WERI-Rb-1 (cell line): Measurements from ENCODE around the gene MCOLN1.

Experiments used
- DNase-seq: peaks from one replicate; pipeline ENCODE4 v3.0.0-alpha.2; 2020
- H3K27ac ChIP-seq: fragments of 250-450 bp; sonication (Bioruptor Pico); 2 replicates; pipeline ENCODE4 v1.5.1; 2020; ENCODE audit warnings: mild to moderate bottlenecking, moderate library complexity
- H3K27me3 ChIP-seq: fragments of 250-450 bp; sonication (Bioruptor Pico); 2 replicates; pipeline ENCODE4 v1.5.1; 2021; ENCODE audit warnings: mild to moderate bottlenecking, low read depth, moderate library complexity; ENCODE audit not compliant: insufficient read depth, severe bottlenecking
- H3K36me3 ChIP-seq: fragments of 250-450 bp; sonication (Bioruptor Pico); 2 replicates; pipeline ENCODE4 v1.5.1; 2020; ENCODE audit warnings: mild to moderate bottlenecking, moderate library complexity
- H3K4me3 ChIP-seq: 2 replicates; pipeline ENCODE4 v1.5.1; 2011; ENCODE audit warnings: low read depth, mild to moderate bottlenecking, control low read depth, low read length
- H3K9me3 ChIP-seq: fragments of 250-450 bp; sonication (Bioruptor Pico); 2 replicates; pipeline ENCODE4 v1.5.1; 2021; ENCODE audit warnings: mild to moderate bottlenecking, moderate library complexity; ENCODE audit not compliant: severe bottlenecking
- CTCF ChIP-seq: IDR thresholded peaks from 2 replicates; pipeline ENCODE4 v1.5.1; 2011; ENCODE audit warnings: low read depth, mild to moderate bottlenecking, control low read depth, inconsistent platforms, low read length

The MCOLN1 gene

GRCh38 chr19:7541475-7541824 lies 19.0 kb downstream of the MCOLN1 start:
- DNase-seq, result no peak
- H3K27ac ChIP-seq, result no peak overlapping the region
- H3K27me3 ChIP-seq, result no peaks in the 10 kb centered on the region
- H3K36me3 ChIP-seq, result no peaks in the 10 kb centered on the region; the same call in 1 of the 2 replicates
- H3K4me3 ChIP-seq, result no peak overlapping the region
- no peak for TF ChIP-seq CTCF
- H3K9me3 ChIP-seq, result no peaks in the 10 kb centered on the region

- Histone ChIP-seq H3K4me3 (no peak overlapping the region), H3K27ac (no peak overlapping the region), H3K9me3 (no peaks in the 10 kb centered on the region), H3K36me3 (no peaks in the 10 kb centered on the region; the same call in 1 of the 2 replicates), H3K27me3 (no peaks in the 10 kb centered on the region)
- no peak for DNase-seq
- TF ChIP-seq CTCF, result no peak
Observed at GRCh38 chr19:7541828-7542443, 19.5 kb downstream of the MCOLN1 start.

GRCh38 chr19:7542556-7543348 lies 20.3 kb downstream of the MCOLN1 start:
- no peaks in the 10 kb centered on the region for H3K36me3 ChIP-seq
- TF ChIP-seq CTCF, result no peak

GRCh38 chr19:7544626-7545025 lies 22.2 kb downstream of the MCOLN1 start:
- no peaks in the 10 kb centered on the region for H3K27me3 ChIP-seq
- DNase-seq, result no peak
- H3K4me3 ChIP-seq, result no peak overlapping the region
- no peaks in the 10 kb centered on the region for H3K9me3 ChIP-seq
- TF ChIP-seq CTCF, result no peak
- H3K27ac ChIP-seq, result no peak overlapping the region
- no peaks in the 10 kb centered on the region for H3K36me3 ChIP-seq

More at GRCh38 chr19:7542556-7543348, 20.3 kb downstream of the MCOLN1 start:
- Histone ChIP-seq H3K4me3 (no peak overlapping the region), H3K9me3 (no peaks in the 10 kb centered on the region), H3K27ac (no peak overlapping the region), H3K27me3 (no peaks in the 10 kb centered on the region)
- no peak for DNase-seq

GRCh38 chr19:7545300-7545699 lies 22.9 kb downstream of the MCOLN1 start:
- Histone ChIP-seq H3K27me3 (no peaks in the 10 kb centered on the region), H3K9me3 (no peaks in the 10 kb centered on the region), H3K27ac (no peak overlapping the region), H3K4me3 (no peak overlapping the region), H3K36me3 (no peaks in the 10 kb centered on the region)
- no peak for DNase-seq
- no peak for TF ChIP-seq CTCF
